Epithelial cell of esophagus (primary cell): ENCODE data around the gene FRMD5.

ENCODE experiments used
- DNase-seq: peaks from one replicate; pipeline ENCODE4 v3.0.0; 2010; ENCODE audit warnings: low read depth
- H3K4me3 ChIP-seq: 2 replicates; pipeline ENCODE4 v1.5.1; 2011; ENCODE audit warnings: mild to moderate bottlenecking, low read length, control low read depth
- CTCF ChIP-seq: IDR thresholded peaks from 2 replicates; pipeline ENCODE4 v1.5.1; 2011; ENCODE audit warnings: low read depth, mild to moderate bottlenecking, low read length, control low read depth, inconsistent platforms; ENCODE audit not compliant: insufficient read depth; ENCODE audit errors: missing control alignments

The FRMD5 gene

DNA sequence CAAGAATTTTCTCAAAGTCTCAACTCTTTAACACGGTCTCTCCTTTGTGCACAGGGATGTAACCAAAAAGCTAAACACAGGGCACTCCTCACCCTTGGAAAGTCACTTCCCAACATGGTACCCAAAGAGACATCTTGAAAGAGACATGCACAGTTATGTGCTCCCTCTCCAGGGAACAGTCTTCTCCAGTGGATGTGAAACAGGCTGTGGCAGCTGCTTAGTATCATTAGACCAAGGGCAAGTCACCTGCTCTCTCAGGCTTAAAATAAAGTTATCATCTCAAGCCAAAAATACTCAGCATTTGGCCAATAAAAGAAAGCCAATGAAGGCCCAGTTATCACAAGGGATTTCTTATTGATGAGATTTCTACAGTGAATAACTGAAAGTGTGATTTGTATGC is 239.9 kb downstream of the FRMD5 start:
- no peak overlapping the region for H3K4me3 ChIP-seq

DNA sequence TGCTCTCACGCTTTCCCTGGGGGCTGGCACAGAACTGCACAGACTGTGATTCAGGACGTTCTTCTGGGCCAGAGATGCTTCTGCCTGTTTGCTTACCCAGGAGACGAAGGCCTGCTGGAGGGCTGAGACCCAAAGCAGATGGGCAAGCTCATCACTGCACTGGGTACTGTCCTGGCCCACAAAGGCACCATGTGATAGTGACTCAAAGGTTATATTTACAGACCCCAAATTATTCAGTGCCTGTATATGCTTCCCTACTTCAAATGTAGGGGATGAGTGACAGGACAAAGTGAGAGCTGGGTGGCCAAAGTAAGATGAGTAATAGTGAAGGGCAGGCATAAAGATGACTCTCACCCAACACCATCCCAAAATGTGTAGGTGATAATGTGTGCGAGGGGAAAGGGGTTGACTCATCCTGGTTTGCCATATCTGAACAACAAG is 240.9 kb downstream of the FRMD5 start:
- DNase-seq = peak; percentile 36
- TF ChIP-seq CTCF = no peak
- H3K4me3 ChIP-seq = no peak overlapping the region

More for the DNA sequence above, 239.9 kb downstream of the FRMD5 start:
- no peak for TF ChIP-seq CTCF
- no peak for DNase-seq

GRCh38 chr15:43953402-43953801 is 241.7 kb downstream of the FRMD5 start:
- no peak overlapping the region for H3K4me3 ChIP-seq
- DNase-seq = no peak
- no peak for TF ChIP-seq CTCF

DNA sequence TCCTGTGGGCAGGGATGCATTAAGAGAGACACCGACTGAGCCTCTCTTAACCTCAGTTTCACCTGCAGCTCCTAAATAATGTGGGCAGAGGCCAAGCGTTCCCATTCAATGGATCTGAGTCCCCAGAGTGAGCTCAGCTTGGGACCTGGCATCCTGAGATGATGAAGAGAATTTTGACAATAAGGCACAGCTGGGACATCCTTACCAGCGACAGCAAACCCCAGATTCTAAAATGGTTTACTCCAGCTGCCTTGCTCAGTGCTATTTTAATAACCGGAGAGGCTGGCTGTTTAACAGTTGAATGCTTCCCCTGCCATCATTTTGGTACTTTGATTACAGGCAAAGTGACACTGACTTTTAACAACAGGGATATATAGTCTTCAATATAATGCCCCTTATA is 244.5 kb downstream of the FRMD5 start:
- TF ChIP-seq CTCF = no peak
- DNase-seq = no peak
- no peak overlapping the region for H3K4me3 ChIP-seq

DNA sequence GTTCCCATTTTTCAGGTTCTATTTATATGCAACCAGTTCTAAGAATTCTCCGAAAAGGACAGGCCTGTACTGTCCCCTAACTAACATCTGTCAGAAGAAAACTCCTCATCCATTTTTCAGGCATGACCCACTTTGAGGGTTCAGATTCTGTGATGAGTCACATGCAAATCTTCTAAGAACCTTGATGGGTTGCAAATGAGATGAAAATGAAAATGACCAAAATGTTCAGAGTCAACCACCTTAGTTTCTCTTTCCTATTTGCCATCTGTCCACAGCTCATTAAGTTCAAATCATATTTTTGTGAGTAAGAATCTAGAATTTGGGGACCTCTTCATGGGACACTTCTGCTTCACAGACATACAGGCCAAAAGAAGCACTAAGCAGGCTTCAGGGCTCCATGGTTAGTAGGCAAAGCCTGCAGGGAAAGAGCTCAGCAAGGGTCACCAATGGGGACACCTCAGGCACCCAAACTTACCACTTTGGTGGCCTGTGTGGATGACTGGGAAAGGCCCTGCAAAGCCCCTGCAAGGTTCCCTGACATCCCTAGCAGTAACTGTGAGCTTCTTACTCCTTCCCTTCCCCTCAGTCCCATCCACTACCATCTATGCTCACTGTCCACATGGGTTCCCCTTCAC is 246.3 kb downstream of the FRMD5 start:
- no peak for DNase-seq

GRCh38 chr15:43943511-43943910 is 251.6 kb downstream of the FRMD5 start:
- no peak for DNase-seq
- no peak for TF ChIP-seq CTCF
- H3K4me3 ChIP-seq = no peak overlapping the region

More for the DNA sequence above, 246.3 kb downstream of the FRMD5 start:
- no peak for TF ChIP-seq CTCF
- no peak overlapping the region for H3K4me3 ChIP-seq

DNA sequence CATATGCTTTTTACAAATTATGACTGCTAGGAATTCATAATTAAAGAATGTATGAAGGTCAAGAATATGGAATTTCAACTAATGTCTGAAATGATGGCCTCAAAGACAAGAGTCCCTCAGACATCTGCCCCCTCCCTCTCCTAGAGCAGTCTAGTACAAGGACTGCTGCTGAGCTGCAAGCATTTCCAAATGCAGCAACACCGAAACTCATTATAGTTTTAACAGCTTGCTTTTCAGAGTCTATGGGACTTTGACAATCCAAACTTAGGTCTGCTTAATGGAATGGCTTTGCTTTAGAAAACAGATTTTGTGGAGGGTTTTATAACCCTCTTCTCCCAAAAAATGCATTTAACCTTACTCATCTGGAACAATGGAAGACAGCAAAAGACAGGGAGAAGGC is 252.9 kb downstream of the FRMD5 start:
- TF ChIP-seq CTCF = no peak
- no peak for DNase-seq
- no peak overlapping the region for H3K4me3 ChIP-seq
